HS-5 (cell line): Measurements from ENCODE around the gene PSTK.

ENCODE experiments used
- DNase-seq: peaks from one replicate; pipeline ENCODE4 v3.0.0-alpha.2; 2012; ENCODE audit warnings: low read depth

The PSTK gene

DNA sequence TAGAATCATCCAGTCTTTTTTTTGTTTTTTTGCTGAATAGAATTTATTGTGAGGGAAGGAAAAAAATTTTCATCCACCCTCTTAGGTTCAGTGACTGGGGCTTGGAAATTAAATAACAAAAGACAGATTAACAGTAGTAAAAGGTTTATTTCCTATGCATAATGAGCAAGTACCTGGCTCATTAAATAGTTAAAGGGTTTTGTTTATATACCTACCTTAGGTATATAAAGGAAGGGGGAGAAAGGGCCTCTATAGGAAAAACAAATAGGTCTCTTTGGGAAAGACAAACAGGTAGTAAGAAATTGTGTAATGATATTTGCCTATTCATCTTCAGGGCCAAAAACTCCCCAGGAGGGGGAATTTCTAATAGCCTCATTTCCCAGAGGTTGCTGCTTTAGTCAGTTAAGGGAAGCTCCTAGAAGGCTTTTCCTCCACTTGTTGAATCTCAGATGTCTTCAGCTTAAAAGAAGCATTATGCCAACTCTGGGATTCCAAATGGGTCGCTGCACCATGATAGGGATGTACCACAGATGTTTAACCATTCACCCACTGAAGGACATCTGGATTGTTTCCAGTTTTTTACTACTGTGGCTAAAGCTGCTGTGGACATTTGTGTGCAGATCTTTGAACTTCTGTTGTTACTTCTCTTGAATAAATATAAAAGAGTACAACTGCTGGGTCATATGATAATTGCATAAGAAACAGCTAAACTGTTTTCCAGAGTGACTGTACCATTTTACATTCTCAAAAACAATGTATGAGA is 39.9 kb downstream of the PSTK start:
- DNase-seq: no peak

DNA sequence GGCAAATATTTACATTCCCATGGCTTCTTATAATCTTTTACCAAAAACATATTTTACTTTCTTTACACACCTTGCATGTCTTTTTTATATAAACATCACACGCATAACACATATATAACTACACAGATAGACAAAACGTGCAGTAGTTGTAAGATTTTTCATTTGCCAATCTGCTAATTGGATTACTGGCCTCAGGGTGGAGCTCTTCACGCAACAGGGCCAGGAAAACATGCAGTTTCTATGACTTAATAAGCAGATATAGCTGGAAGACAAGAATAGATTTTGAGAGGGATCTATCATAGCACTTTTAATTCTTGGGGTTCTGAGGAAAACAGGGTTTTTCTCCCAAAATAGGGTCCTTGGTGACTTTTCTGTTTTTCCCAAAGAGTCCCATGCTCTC is 41.3 kb downstream of the PSTK start:
- DNase-seq: no peak

DNA sequence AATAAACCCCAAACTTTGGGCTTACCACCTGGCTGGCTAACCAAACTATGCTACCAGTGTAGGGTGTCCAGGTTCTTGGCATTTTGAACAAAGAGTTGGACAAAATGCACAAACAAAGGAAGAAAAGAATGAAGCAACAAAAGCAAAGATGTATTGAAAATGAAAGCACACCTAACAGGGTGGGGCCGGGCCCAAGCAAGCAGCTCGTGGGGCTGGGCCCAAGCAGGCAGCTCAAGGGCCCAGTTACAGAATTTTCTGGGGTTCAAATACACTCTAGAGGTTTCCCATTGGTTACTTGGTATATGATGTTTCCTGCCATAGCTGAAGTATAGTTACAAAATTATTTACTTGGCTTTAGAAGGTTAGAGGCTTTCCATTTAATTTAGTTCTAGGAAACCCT is 44.3 kb downstream of the PSTK start:
- no peak for DNase-seq

DNA sequence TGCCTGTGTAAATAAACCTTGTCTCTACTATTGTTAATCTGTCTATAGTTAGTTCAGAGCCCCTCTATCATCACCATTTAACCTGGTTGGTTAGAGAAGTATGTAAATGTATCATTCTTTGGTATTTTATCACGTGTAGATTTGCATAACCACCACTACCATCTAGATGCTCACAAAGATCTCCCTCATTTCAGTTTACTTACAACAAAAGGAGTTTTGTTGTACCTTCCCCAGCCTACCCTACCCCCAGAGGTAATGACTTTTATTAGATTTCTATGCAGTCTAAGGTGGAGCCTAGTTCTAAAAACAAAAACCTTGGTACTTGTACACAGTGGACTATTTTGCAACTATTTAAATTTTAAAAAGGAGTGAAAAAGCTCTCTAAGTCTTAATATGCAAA is 46.1 kb downstream of the PSTK start:
- no peak for DNase-seq

DNA sequence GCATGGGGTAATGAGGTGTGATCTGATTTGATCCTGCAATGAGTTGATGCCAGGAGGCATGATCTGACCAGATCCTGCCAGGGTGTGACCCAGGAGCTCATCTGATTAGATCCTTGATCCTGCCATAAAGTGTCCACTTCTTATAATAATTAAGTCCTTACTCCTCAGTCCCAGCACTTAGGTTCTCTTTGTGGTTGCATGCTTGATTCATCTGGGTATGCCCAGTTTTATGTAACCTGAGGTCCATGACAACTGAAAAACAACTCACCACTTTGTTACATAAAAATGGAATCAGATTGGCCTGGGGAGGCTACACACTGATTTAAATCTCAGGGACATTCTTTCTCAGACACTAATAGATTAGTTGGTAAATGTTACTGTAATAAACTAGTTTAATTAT is 47.7 kb downstream of the PSTK start:
- DNase-seq: no peak

DNA sequence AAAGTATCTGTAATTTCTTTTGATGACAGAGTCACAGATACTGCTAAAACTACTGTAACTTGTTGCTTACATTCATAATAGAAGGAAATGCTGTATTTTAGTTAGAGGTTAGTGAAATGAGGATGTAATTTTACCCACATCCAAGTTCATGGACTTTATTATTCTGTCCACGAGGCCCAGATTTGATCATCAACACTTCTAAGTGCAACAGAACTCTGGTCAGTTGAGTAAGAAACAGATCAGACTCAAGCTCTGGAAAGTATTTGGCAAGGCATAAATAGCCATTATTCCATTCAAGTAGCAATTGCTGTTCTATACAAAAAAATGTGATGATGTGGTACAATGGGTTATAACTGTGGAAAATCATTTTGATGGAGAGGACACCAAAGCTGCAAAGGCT is 50.9 kb downstream of the PSTK start:
- no peak for DNase-seq

DNA sequence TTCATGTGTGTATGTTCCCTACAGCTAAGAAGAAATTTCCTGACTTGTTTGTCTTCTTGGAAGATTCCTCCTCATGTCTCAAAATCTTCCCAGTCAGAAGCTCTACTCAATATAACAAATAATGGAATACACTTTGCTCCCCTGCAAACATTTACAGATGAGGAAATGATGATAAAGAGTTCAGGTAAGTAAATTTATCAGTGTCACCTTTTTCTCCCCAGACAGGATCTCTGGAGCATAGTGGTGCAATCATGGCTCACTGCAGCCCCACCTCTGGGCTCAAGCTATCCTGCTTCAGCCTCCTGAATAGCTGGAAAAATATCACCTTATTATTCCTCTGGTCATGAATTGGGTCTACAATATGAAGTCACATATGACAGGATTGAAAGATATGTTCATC is 54.1 kb downstream of the PSTK start:
- no peak for DNase-seq

DNA sequence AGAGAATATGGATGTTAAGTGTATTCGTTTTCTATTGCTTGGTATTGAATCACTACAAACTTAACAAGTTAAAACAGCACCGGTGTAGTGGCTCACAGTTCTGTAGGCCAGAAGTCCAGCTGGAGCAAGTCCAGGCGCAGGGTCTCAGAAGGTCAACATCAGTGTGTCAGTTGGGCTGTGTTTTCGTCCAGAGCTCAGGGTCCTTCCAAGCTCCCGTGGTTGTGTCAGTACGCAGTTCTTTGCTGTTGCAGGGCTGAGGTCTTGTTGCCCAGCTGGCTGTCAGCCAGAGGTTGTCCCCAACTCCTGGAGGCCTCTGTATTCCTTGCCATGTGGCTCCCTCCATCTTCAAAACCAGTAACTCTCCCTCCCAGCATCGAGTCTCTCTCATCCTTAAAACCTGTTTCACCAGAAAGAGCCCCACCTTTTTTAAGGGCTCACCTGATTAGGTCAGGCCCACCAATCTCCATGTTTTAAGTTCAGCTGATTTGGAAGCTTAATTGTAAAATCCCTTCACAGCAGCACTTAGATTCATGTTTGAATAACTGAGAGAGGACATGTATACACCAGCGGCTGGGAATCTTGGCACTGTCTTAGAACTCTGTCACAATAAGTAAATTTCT is 55.4 kb downstream of the PSTK start:
- DNase-seq: no peak

DNA sequence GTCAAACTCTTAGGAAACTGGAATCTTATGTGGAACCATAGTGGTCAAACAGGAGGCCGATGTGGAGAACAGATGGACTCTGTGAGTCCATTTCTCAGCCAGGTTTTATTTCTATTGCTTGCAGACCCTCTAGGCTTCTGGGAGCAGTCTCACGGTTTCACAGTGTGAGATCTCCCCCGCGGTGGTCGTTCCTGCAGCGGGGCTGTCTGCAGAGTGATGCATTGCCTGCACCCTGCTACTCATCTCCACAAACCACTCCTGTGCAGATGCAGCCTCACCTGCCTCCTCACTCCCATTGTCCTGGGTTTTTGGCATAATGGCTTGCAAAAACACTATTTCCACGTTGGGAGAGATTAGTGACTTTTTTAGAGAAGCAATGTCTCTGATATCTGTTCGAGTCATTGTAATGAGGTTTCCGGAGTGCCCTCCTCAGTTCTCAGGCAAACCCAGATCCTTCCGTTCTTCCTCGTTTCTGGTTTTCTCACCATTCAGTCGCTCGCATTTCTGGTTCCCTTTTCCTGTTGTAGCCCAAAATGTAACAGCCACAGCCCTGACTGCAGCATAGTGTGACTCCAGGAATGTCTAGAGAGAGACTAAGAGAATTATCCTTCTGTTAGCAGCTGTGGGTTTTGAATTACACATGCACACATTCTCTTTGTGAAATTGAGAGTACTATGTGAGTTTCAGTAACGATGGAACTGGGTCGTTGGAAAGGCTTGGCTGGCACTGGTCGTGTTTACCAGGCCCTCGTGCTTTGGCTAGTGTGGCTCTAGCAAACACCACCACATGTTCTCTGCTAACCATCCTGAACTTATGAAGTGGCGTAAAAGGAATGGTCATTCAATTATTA is 58.8 kb downstream of the PSTK start:
- DNase-seq: no peak

DNA sequence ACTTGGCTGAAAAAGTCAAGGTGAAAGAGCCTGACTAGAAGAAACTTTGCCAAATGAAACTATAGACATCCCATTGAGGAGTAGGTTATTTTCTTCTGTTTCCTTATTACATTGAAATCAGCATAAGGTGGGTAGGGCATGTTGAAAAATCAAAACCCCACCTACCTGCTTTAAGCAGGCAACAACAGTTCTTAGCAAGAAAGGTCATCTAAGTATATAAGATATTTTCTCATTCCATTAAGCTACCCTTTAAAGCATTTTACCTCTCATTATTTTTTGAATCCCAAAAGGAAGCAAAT is 59.4 kb downstream of the PSTK start:
- DNase-seq: no peak
